Measurements from ENCODE around the gene PPP6R3. TPM values are rescaled to one million over a fixed set of nuclear protein-coding genes. Genes with fewer than 3 reads are reported as not detected.

PPP6R3 gene
- polyA plus RNA-seq, 1 donor from 2014 or later = 111 TPM

GRCh38 chr11:68425866-68426380, 34.6 kb upstream of the PPP6R3 start:
- Histone ChIP-seq H3K79me2 (replicated peaks; ENCODE audit: insufficient read depth, low read length) (no peaks in the 10 kb centered on the region), H3K9ac (ENCODE audit: low read length) (no peak overlapping the region), H3K9me3 (ENCODE audit: low read length) (peaks cover 7% of the 10 kb centered on the region), H2AFZ (ENCODE audit: low read depth, low read length) (no peak overlapping the region), H3K27me3 (ENCODE audit: insufficient read depth, low read depth, low read length) (no peaks in the 10 kb centered on the region), H3K27ac (ENCODE audit: low read length) (no peak overlapping the region), H3K4me2 (ENCODE audit: low read length) (no peak overlapping the region), H3F3A (ENCODE audit: insufficient read depth, low read length, poor library complexity, severe bottlenecking) (no peaks in the 10 kb centered on the region), H4K20me1 (ENCODE audit: insufficient read depth) (no peaks in the 10 kb centered on the region), H3K9me2 (ENCODE audit: insufficient read depth, low read length) (no peaks in the 10 kb centered on the region), H3K36me3 (ENCODE audit: insufficient read depth, low read length) (peaks cover 14% of the 10 kb centered on the region), H3K4me3 (ENCODE audit: low read length) (no peak overlapping the region)
- no peak for TF ChIP-seq POLR2AphosphoS5 (IDR thresholded peaks at IDR 0.05)
- no peak for TF ChIP-seq TAF1 (IDR thresholded peaks at IDR 0.05; ENCODE audit: low read depth)
- TF ChIP-seq EP300 (conservative IDR thresholded peaks at IDR 0.05; ENCODE audit: poor library complexity, severe bottlenecking) = no peak
- no peak for TF ChIP-seq REST (IDR thresholded peaks at IDR 0.05; ENCODE audit: borderline replicate concordance)
- TF ChIP-seq SMC3 (conservative IDR thresholded peaks at IDR 0.05; ENCODE audit: poor library complexity) = no peak
- TF ChIP-seq RAD21 (conservative IDR thresholded peaks at IDR 0.05) = no peak

- Histone ChIP-seq H3K27me3 (ENCODE audit: insufficient read depth, low read depth, low read length) (no peaks in the 10 kb centered on the region), H3K4me3 (ENCODE audit: low read length) (no peak overlapping the region), H3K9ac (ENCODE audit: low read length) (no peak overlapping the region), H2AFZ (ENCODE audit: low read depth, low read length) (no peak overlapping the region), H3K4me2 (ENCODE audit: low read length) (no peak overlapping the region), H4K20me1 (ENCODE audit: insufficient read depth) (no peaks in the 10 kb centered on the region), H3K79me2 (replicated peaks; ENCODE audit: insufficient read depth, low read length) (no peaks in the 10 kb centered on the region), H3K9me2 (ENCODE audit: insufficient read depth, low read length) (no peaks in the 10 kb centered on the region), H3K27ac (ENCODE audit: low read length) (no peak overlapping the region), H3K9me3 (ENCODE audit: low read length) (peaks cover 7% of the 10 kb centered on the region), H3K36me3 (ENCODE audit: insufficient read depth, low read length) (peaks cover 14% of the 10 kb centered on the region), H3F3A (ENCODE audit: insufficient read depth, low read length, poor library complexity, severe bottlenecking) (no peaks in the 10 kb centered on the region)
- no peak for TF ChIP-seq REST (IDR thresholded peaks at IDR 0.05; ENCODE audit: borderline replicate concordance)
Observed at GRCh38 chr11:68429661-68430060, 30.9 kb upstream of the PPP6R3 start.

- Histone ChIP-seq H2AFZ (ENCODE audit: low read depth, low read length) (no peak overlapping the region), H3K36me3 (ENCODE audit: insufficient read depth, low read length) (peaks cover 14% of the 10 kb centered on the region), H3K9ac (ENCODE audit: low read length) (no peak overlapping the region), H3K79me2 (replicated peaks; ENCODE audit: insufficient read depth, low read length) (no peaks in the 10 kb centered on the region), H3K27me3 (ENCODE audit: insufficient read depth, low read depth, low read length) (no peaks in the 10 kb centered on the region), H3K4me2 (ENCODE audit: low read length) (no peak overlapping the region), H3K9me2 (ENCODE audit: insufficient read depth, low read length) (no peaks in the 10 kb centered on the region), H3K4me3 (ENCODE audit: low read length) (no peak overlapping the region), H3K27ac (ENCODE audit: low read length) (no peak overlapping the region), H3F3A (ENCODE audit: insufficient read depth, low read length, poor library complexity, severe bottlenecking) (no peaks in the 10 kb centered on the region), H4K20me1 (ENCODE audit: insufficient read depth) (no peaks in the 10 kb centered on the region), H3K9me3 (ENCODE audit: low read length) (peaks cover 7% of the 10 kb centered on the region)
- TF ChIP-seq RAD21 (conservative IDR thresholded peaks at IDR 0.05) (no peak), EZH2 (IDR thresholded peaks at IDR 0.05; ENCODE audit: borderline replicate concordance, insufficient read depth, low read length, poor library complexity, severe bottlenecking) (no peak), SMC3 (conservative IDR thresholded peaks at IDR 0.05; ENCODE audit: poor library complexity) (no peak), CTCF (IDR thresholded peaks at IDR 0.05; ENCODE audit: poor library complexity, severe bottlenecking) (no peak), POLR2AphosphoS5 (IDR thresholded peaks at IDR 0.05) (no peak), TAF1 (IDR thresholded peaks at IDR 0.05; ENCODE audit: low read depth) (no peak), REST (IDR thresholded peaks at IDR 0.05; ENCODE audit: borderline replicate concordance) (no peak), MXI1 (conservative IDR thresholded peaks at IDR 0.05; ENCODE audit: poor library complexity, severe bottlenecking) (no peak), EP300 (conservative IDR thresholded peaks at IDR 0.05; ENCODE audit: poor library complexity, severe bottlenecking) (no peak)
Observed at GRCh38 chr11:68430384-68430783, 30.2 kb upstream of the PPP6R3 start.

Data from neural cell (in vitro differentiated cells).